Measurements from ENCODE around the gene ZBTB20.

ZBTB20 gene

DNA sequence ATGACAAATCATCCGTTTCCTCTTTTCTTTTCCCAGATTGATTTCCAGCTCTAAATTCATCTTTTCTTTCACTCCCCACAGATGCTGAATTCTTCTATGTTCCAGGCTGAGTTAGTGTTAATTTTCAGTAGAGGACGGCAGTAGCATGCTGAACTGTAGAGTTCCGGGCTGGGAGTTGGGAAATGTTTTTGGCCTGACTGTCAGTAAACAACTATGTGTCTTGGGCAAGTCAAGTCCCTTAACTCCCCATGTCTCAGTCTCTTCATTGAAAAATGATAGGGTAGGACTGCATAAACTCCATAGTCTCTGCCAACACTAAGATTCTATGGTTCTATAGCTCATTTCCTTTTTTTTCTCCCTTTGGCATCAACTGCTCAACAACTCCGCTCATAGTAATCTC is 519.3 kb downstream of the ZBTB20 start:
- TF ChIP-seq, protein P1, sequence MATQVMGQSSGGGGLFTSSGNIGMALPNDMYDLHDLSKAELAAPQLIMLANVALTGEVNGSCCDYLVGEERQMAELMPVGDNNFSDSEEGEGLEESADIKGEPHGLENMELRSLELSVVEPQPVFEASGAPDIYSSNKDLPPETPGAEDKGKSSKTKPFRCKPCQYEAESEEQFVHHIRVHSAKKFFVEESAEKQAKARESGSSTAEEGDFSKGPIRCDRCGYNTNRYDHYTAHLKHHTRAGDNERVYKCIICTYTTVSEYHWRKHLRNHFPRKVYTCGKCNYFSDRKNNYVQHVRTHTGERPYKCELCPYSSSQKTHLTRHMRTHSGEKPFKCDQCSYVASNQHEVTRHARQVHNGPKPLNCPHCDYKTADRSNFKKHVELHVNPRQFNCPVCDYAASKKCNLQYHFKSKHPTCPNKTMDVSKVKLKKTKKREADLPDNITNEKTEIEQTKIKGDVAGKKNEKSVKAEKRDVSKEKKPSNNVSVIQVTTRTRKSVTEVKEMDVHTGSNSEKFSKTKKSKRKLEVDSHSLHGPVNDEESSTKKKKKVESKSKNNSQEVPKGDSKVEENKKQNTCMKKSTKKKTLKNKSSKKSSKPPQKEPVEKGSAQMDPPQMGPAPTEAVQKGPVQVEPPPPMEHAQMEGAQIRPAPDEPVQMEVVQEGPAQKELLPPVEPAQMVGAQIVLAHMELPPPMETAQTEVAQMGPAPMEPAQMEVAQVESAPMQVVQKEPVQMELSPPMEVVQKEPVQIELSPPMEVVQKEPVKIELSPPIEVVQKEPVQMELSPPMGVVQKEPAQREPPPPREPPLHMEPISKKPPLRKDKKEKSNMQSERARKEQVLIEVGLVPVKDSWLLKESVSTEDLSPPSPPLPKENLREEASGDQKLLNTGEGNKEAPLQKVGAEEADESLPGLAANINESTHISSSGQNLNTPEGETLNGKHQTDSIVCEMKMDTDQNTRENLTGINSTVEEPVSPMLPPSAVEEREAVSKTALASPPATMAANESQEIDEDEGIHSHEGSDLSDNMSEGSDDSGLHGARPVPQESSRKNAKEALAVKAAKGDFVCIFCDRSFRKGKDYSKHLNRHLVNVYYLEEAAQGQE (IDR thresholded peaks at IDR 0.05; ENCODE audit: insufficient read depth in 1 of 2, low read depth in 2 of 2, low read length in 2 of 2) = no peak
- TF ChIP-seq FOXP2 (optimal IDR thresholded peaks at IDR 0.05; ENCODE audit: borderline replicate concordance, extremely low read depth, extremely low read length, insufficient read depth) (no peak), TAF1 (IDR thresholded peaks at IDR 0.05; ENCODE audit: borderline replicate concordance, insufficient read depth, low read length) (no peak), POLR2AphosphoS5 (IDR thresholded peaks at IDR 0.05; ENCODE audit: low read depth, low read length) (no peak), SIN3A (IDR thresholded peaks at IDR 0.05; ENCODE audit: borderline replicate concordance, insufficient read depth, low read length) (no peak)

DNA sequence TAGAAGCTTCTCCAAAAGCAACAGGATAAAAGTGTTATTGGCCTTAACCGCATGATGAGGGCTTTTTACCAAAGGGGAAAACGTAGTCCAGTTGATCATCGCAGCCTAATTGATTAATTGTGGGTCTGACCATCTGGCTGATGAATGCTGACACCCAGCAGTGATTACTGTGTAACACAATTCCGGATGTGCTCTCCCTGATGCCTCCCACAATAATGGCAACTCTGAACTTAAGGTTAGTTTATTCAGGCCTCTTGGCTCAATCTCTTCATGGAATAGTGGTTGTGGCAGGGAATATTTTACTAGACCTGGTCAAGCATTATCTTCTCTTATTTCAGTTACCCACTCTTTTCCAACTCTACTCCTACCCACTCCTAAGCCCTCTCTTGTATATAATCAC is 520.3 kb downstream of the ZBTB20 start:
- TF ChIP-seq FOXP2 (optimal IDR thresholded peaks at IDR 0.05; ENCODE audit: borderline replicate concordance, extremely low read depth, extremely low read length, insufficient read depth) (no peak), TAF1 (IDR thresholded peaks at IDR 0.05; ENCODE audit: borderline replicate concordance, insufficient read depth, low read length) (no peak), SIN3A (IDR thresholded peaks at IDR 0.05; ENCODE audit: borderline replicate concordance, insufficient read depth, low read length) (no peak), POLR2AphosphoS5 (IDR thresholded peaks at IDR 0.05; ENCODE audit: low read depth, low read length) (no peak)
- TF ChIP-seq, protein P1 (IDR thresholded peaks at IDR 0.05; ENCODE audit: insufficient read depth in 1 of 2, low read depth in 2 of 2, low read length in 2 of 2) = no peak

DNA sequence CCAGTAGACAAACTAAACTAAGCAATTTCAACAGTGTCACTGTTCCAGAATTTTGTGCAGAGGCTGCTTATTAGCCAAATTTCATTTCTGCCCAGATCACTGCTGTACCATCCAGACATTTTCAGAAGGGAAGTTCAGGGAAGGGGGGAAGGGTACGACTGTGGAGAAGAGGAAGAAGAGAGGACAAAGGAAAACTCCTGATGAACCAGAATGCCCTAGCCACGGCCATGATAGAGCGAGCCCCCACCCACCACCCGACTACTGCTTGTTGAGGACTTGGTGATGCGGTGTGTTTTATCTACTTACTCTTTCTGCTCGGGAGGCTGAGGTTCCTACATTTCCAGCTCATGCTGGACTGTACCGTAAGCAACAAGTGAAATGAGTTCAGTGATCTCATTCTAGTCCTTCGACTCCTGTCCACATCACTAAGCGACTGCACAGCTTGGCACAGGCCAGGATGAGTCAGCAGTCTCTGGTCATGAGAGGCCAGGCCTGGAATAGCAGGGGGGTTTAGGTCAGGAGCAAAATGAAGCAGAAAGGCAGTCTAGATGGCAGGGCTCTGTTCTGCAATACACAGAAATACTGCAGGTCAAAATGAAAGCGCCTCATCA is 522.4 kb downstream of the ZBTB20 start:
- TF ChIP-seq SIN3A (IDR thresholded peaks at IDR 0.05; ENCODE audit: borderline replicate concordance, insufficient read depth, low read length) (no peak), TAF1 (IDR thresholded peaks at IDR 0.05; ENCODE audit: borderline replicate concordance, insufficient read depth, low read length) (peak; percentile 47; the same call in 1 of the 2 replicates), FOXP2 (optimal IDR thresholded peaks at IDR 0.05; ENCODE audit: borderline replicate concordance, extremely low read depth, extremely low read length, insufficient read depth) (no peak), POLR2AphosphoS5 (IDR thresholded peaks at IDR 0.05; ENCODE audit: low read depth, low read length) (peak; percentile 55)

DNA sequence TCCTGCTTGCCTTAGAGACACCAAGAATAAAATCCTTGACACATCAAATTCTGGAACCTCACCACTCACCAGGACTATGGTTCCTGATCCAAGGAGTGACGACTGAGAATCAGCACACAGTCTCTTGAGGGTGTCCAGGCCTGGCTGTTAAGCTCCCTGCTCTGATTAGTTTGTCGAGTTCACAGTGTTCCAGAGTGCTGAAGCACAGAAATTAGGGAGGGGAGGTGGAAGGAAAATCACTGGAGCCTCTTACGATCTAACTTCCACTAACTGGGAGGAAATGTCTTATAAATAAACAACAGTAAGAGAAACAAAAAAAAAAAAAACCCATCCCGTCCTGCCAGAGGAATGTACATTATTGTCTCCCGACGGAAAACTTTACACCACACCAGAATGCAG is 523.0 kb downstream of the ZBTB20 start:
- TF ChIP-seq TAF1 (IDR thresholded peaks at IDR 0.05; ENCODE audit: borderline replicate concordance, insufficient read depth, low read length) (no peak), SIN3A (IDR thresholded peaks at IDR 0.05; ENCODE audit: borderline replicate concordance, insufficient read depth, low read length) (no peak), FOXP2 (optimal IDR thresholded peaks at IDR 0.05; ENCODE audit: borderline replicate concordance, extremely low read depth, extremely low read length, insufficient read depth) (no peak), POLR2AphosphoS5 (IDR thresholded peaks at IDR 0.05; ENCODE audit: low read depth, low read length) (no peak)
- TF ChIP-seq, protein P1 (IDR thresholded peaks at IDR 0.05; ENCODE audit: insufficient read depth in 1 of 2, low read depth in 2 of 2, low read length in 2 of 2) = no peak

DNA sequence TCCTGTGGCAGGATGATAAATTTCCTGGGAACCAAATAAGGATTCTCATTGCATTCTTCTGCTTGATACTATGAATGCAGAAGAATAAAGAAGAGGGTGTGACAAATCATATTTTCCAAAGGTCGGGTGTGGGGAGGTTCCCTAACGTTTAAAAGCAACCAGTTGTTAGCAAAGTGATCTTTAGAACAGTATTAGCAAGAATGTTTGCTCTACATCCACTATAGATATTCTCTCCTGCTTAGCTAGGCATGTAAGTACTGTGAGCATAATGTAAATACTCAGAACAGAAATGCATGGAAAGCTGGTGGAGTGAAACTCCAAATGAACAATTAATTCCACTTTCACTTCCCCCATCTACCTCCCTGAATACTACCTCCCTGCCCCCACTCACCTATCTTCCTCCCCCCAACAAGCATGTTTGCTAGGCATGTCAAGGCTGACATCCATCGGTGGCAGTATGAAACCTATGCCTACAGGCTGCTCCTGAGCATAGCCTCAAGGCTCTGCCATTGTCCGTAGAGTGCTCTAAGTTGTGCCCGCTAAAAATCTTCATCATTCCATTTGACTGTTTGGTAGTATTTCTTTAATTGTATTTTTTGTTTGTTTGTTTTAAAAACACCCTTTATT is 523.6 kb downstream of the ZBTB20 start:
- TF ChIP-seq FOXP2 (optimal IDR thresholded peaks at IDR 0.05; ENCODE audit: borderline replicate concordance, extremely low read depth, extremely low read length, insufficient read depth) (no peak), SIN3A (IDR thresholded peaks at IDR 0.05; ENCODE audit: borderline replicate concordance, insufficient read depth, low read length) (no peak), POLR2AphosphoS5 (IDR thresholded peaks at IDR 0.05; ENCODE audit: low read depth, low read length) (no peak)
- TF ChIP-seq, protein P1 (IDR thresholded peaks at IDR 0.05; ENCODE audit: insufficient read depth in 1 of 2, low read depth in 2 of 2, low read length in 2 of 2) = no peak
